Neural progenitor cell (in vitro differentiated cells): ENCODE measurements around the gene CLCNKA. TPM values are rescaled to one million over a fixed set of nuclear protein-coding genes. Genes with fewer than 3 reads are reported as not detected.

Experiments
- DNase-seq: peaks from one replicate; pipeline ENCODE4 v3.0.0-alpha.2; 2016; ENCODE audit warnings: low spot score
- H2AFZ ChIP-seq: fragments of 200-600 bp; sonication (generic); replicated peaks from 2 replicates; pipeline ENCODE4 v1.6.1; 2016; ENCODE audit warnings: antibody characterized with exemption
- H3F3A ChIP-seq: fragments of 200-600 bp; sonication (generic); 2 replicates; pipeline ENCODE4 v1.6.1; 2016; ENCODE audit warnings: antibody characterized with exemption, low read depth
- H3K27ac ChIP-seq: fragments of 200-600 bp; sonication (generic); 2 replicates; pipeline ENCODE4 v1.5.1; 2016; ENCODE audit warnings: mild to moderate bottlenecking
- H3K27me3 ChIP-seq: fragments of 200-600 bp; sonication (generic); 2 replicates; pipeline ENCODE4 v1.6.1; 2016; ENCODE audit warnings: mild to moderate bottlenecking, moderate library complexity
- H3K36me3 ChIP-seq: fragments of 200-600 bp; sonication (generic); 2 replicates; pipeline ENCODE4 v1.5.1; 2016
- H3K4me1 ChIP-seq: fragments of 200-600 bp; sonication (generic); 2 replicates; pipeline ENCODE4 v1.6.1; 2016; ENCODE audit warnings: mixed run types
- H3K4me2 ChIP-seq: fragments of 200-600 bp; sonication (generic); 2 replicates; pipeline ENCODE4 v1.6.1; 2016
- H3K4me3 ChIP-seq: fragments of 200-600 bp; sonication (generic); 2 replicates; pipeline ENCODE4 v1.5.1; 2016
- H3K79me2 ChIP-seq: fragments of 200-600 bp; sonication (generic); 2 replicates; pipeline ENCODE4 v1.6.1; 2016; ENCODE audit warnings: low read depth
- H3K9ac ChIP-seq: fragments of 200-600 bp; sonication (generic); 2 replicates; pipeline ENCODE4 v1.6.1; 2016
- H3K9me3 ChIP-seq: fragments of 200-600 bp; sonication (generic); 2 replicates; pipeline ENCODE4 v1.5.1; 2016; ENCODE audit warnings: low read depth
- H4K20me1 ChIP-seq: fragments of 200-600 bp; sonication (generic); 2 replicates; pipeline ENCODE4 v1.6.1; 2016; ENCODE audit warnings: low read depth
- H3K27ac Mint-ChIP-seq: 3 replicates; pipeline ENCODE4 v1.8.0; 2021; ENCODE audit warnings: mixed read lengths
- H3K27me3 Mint-ChIP-seq: 2 replicates; pipeline ENCODE4 v1.8.0; 2022; ENCODE audit warnings: low read depth, mild to moderate bottlenecking, inconsistent platforms, moderate library complexity, mixed read lengths; ENCODE audit not compliant: insufficient read depth
- H3K36me3 Mint-ChIP-seq: 3 replicates; pipeline ENCODE4 v1.8.0; 2021; ENCODE audit warnings: mixed read lengths
- H3K4me1 Mint-ChIP-seq: 3 replicates; pipeline ENCODE4 v1.8.0; 2021; ENCODE audit warnings: mixed read lengths
- H3K4me3 Mint-ChIP-seq: 3 replicates; pipeline ENCODE4 v1.8.0; 2021; ENCODE audit warnings: mild to moderate bottlenecking, moderate library complexity, mixed read lengths
- H3K9me3 Mint-ChIP-seq: 3 replicates; pipeline ENCODE4 v1.8.0; 2020; ENCODE audit warnings: mixed read lengths
- CTCF ChIP-seq: fragments of 200-600 bp; sonication (generic); IDR thresholded peaks from 2 replicates; pipeline ENCODE4 v1.5.1; 2017; ENCODE audit warnings: antibody characterized with exemption, mild to moderate bottlenecking
- EZH2 ChIP-seq: fragments of 200-600 bp; sonication (generic); IDR thresholded peaks from 2 replicates; pipeline ENCODE4 v1.6.1; 2017; ENCODE audit warnings: antibody characterized with exemption, mild to moderate bottlenecking, moderate library complexity
- EZH2phosphoT487 ChIP-seq: fragments of 200-600 bp; sonication (generic); IDR thresholded peaks from 2 replicates; pipeline ENCODE4 v1.6.1; 2017; ENCODE audit warnings: antibody characterized with exemption
- total RNA-seq: library from RNA; depleted of rRNA; stranded (reverse); fragments of >200 nt; gene quantifications from 2 replicates; pipeline ENCODE4 v1.2.3, GENCODE V29; 2015; ENCODE audit warnings: low replicate concordance

Gene CLCNKA
- total RNA-seq, 1 donor from 2014 or later, result not detected

- Mint-ChIP-seq H3K9me3 (no peaks in the 10 kb centered on the region), H3K27me3 (peaks cover 10% of the 10 kb centered on the region), H3K4me1 (peaks cover 9% of the 10 kb centered on the region), H3K27ac (peak overlapping the region; percentile 85), H3K36me3 (no peaks in the 10 kb centered on the region), H3K4me3 (no peak overlapping the region)
- peaks cover 1% of the 10 kb centered on the region for H3K27me3 ChIP-seq
- H3F3A ChIP-seq, result no peaks in the 10 kb centered on the region
- no peak overlapping the region for H3K27ac ChIP-seq
- H3K4me2 ChIP-seq, result no peak overlapping the region
- no peak overlapping the region for H2AFZ ChIP-seq
- no peaks in the 10 kb centered on the region for H3K79me2 ChIP-seq
- no peaks in the 10 kb centered on the region for H3K9me3 ChIP-seq
- H3K36me3 ChIP-seq, result no peaks in the 10 kb centered on the region
- H3K4me1 ChIP-seq, result no peaks in the 10 kb centered on the region
- no peak for DNase-seq
- TF ChIP-seq EZH2phosphoT487 (no peak), CTCF (no peak), EZH2 (no peak)
- H3K4me3 ChIP-seq, result no peak overlapping the region
- no peaks in the 10 kb centered on the region for H4K20me1 ChIP-seq
- no peak overlapping the region for H3K9ac ChIP-seq
These were observed 29.0 kb upstream of the CLCNKA start for GRCh38 chr1:15992582-15993500.

GRCh38 chr1:15993666-15994065 lies 28.2 kb upstream of the CLCNKA start:
- no peak overlapping the region for H2AFZ ChIP-seq
- H4K20me1 ChIP-seq, result no peaks in the 10 kb centered on the region
- no peak overlapping the region for H3K27ac ChIP-seq
- Mint-ChIP-seq H3K4me3 (no peak overlapping the region), H3K4me1 (peaks cover 3% of the 10 kb centered on the region), H3K27ac (no peak overlapping the region), H3K27me3 (peaks cover 14% of the 10 kb centered on the region), H3K9me3 (no peaks in the 10 kb centered on the region), H3K36me3 (no peaks in the 10 kb centered on the region)
- H3K4me1 ChIP-seq, result no peaks in the 10 kb centered on the region
- no peaks in the 10 kb centered on the region for H3K36me3 ChIP-seq
- TF ChIP-seq EZH2, result no peak
- no peak for TF ChIP-seq CTCF
- no peak for TF ChIP-seq EZH2phosphoT487
- H3F3A ChIP-seq, result no peaks in the 10 kb centered on the region
- H3K4me3 ChIP-seq, result no peak overlapping the region
- H3K27me3 ChIP-seq, result peaks cover 8% of the 10 kb centered on the region
- no peak overlapping the region for H3K4me2 ChIP-seq
- H3K9ac ChIP-seq, result no peak overlapping the region
- no peaks in the 10 kb centered on the region for H3K9me3 ChIP-seq
- H3K79me2 ChIP-seq, result no peaks in the 10 kb centered on the region
- DNase-seq, result no peak

- H4K20me1 ChIP-seq, result no peaks in the 10 kb centered on the region
- H3K9me3 Mint-ChIP-seq, result no peaks in the 10 kb centered on the region
- H3K27ac ChIP-seq, result no peak overlapping the region
These were observed 27.8 kb upstream of the CLCNKA start for GRCh38 chr1:15994081-15994480.

More at GRCh38 chr1:15994081-15994480, 27.8 kb upstream of the CLCNKA start:
- H3K9ac ChIP-seq, result no peak overlapping the region
- no peak for TF ChIP-seq CTCF
- no peak for TF ChIP-seq EZH2phosphoT487
- no peak for TF ChIP-seq EZH2
- no peak overlapping the region for H2AFZ ChIP-seq
- H3K4me1 ChIP-seq, result no peaks in the 10 kb centered on the region
- Mint-ChIP-seq H3K27ac (no peak overlapping the region), H3K27me3 (peaks cover 13% of the 10 kb centered on the region), H3K4me3 (no peak overlapping the region), H3K4me1 (no peaks in the 10 kb centered on the region), H3K36me3 (no peaks in the 10 kb centered on the region)
- no peaks in the 10 kb centered on the region for H3F3A ChIP-seq
- H3K27me3 ChIP-seq, result peaks cover 12% of the 10 kb centered on the region
- H3K36me3 ChIP-seq, result no peaks in the 10 kb centered on the region
- H3K4me3 ChIP-seq, result no peak overlapping the region
- no peaks in the 10 kb centered on the region for H3K9me3 ChIP-seq
- H3K79me2 ChIP-seq, result no peaks in the 10 kb centered on the region
- no peak overlapping the region for H3K4me2 ChIP-seq
- DNase-seq, result no peak
